HEK293T (cell line): ENCODE results near the gene RARA.

Source experiments
- CTCF ChIA-PET: fragments of 350-600 bp; formaldehyde crosslinking; extraction: SDS; loops from one replicate; lab custom pipeline; 2021; ENCODE audit warnings: antibody characterized with exemption, inconsistent platforms; lab: Yijun Ruan, JAX
- POLR2A ChIA-PET: fragments of 350-600 bp; formaldehyde crosslinking; extraction: SDS; loops from one replicate; lab custom pipeline; 2020; ENCODE audit warnings: antibody characterized with exemption, inconsistent platforms; lab: Yijun Ruan, JAX
- DNase-seq: peaks from one replicate; pipeline ENCODE4 v3.0.0; 2012; ENCODE audit warnings: mixed read lengths; ENCODE audit errors: extremely low spot score
- ARNT ChIP-seq: fragments of 450-650 bp; IDR thresholded peaks from 2 replicates; pipeline ENCODE4 v1.6.1; 2017; ENCODE audit warnings: mild to moderate bottlenecking
- BHLHE40 ChIP-seq: fragments of 450-650 bp; IDR thresholded peaks from 2 replicates; pipeline ENCODE4 v1.6.1; 2016; ENCODE audit warnings: mild to moderate bottlenecking, moderate library complexity, borderline replicate concordance
- CTBP1 ChIP-seq: fragments of 450-650 bp; IDR thresholded peaks from 2 replicates; pipeline ENCODE4 v1.6.1; 2016; ENCODE audit warnings: borderline replicate concordance
- ELF4 ChIP-seq: fragments of 450-650 bp; IDR thresholded peaks from 2 replicates; pipeline ENCODE4 v1.6.1; 2017; ENCODE audit warnings: antibody characterized with exemption
- FOXA1 ChIP-seq: fragments of 450-650 bp; IDR thresholded peaks from 2 replicates; pipeline ENCODE4 v1.6.1; 2016; ENCODE audit warnings: mild to moderate bottlenecking
- FOXK2 ChIP-seq: fragments of 450-650 bp; IDR thresholded peaks from 2 replicates; pipeline ENCODE4 v1.6.1; 2016; ENCODE audit warnings: mild to moderate bottlenecking
- FOXM1 ChIP-seq: fragments of 450-650 bp; IDR thresholded peaks from 2 replicates; pipeline ENCODE4 v1.6.1; 2017; ENCODE audit warnings: mild to moderate bottlenecking, borderline replicate concordance
- HDGF ChIP-seq: fragments of 450-650 bp; IDR thresholded peaks from 2 replicates; pipeline ENCODE4 v1.6.1; 2017; ENCODE audit warnings: antibody characterized with exemption, borderline replicate concordance
- L3MBTL2 ChIP-seq: fragments of 450-650 bp; conservative IDR thresholded peaks from 2 replicates; pipeline ENCODE4 v1.6.1; 2016; ENCODE audit warnings: mild to moderate bottlenecking
- LEF1 ChIP-seq: fragments of 450-650 bp; IDR thresholded peaks from 2 replicates; pipeline ENCODE4 v1.6.1; 2017; ENCODE audit warnings: mild to moderate bottlenecking, borderline replicate concordance
- NFRKB ChIP-seq: fragments of 450-650 bp; IDR thresholded peaks from 2 replicates; pipeline ENCODE4 v1.6.1; 2016; ENCODE audit warnings: mild to moderate bottlenecking, moderate library complexity
- SP1 ChIP-seq: fragments of 450-650 bp; IDR thresholded peaks from 2 replicates; pipeline ENCODE4 v1.6.1; 2017
- SUZ12 ChIP-seq: fragments of 450-650 bp; IDR thresholded peaks from 2 replicates; pipeline ENCODE4 v1.6.1; 2016; ENCODE audit warnings: mild to moderate bottlenecking
- TARDBP ChIP-seq: fragments of 450-650 bp; IDR thresholded peaks from 2 replicates; pipeline ENCODE4 v1.6.1; 2016
- ZNF384 ChIP-seq: fragments of 450-650 bp; IDR thresholded peaks from 2 replicates; pipeline ENCODE4 v1.6.1; 2016
- TF ChIP-seq, protein P1 (sequence below): fragments of 450-650 bp; IDR thresholded peaks from 2 replicates; pipeline ENCODE4 v1.6.1; 2016

RARA gene

DNA sequence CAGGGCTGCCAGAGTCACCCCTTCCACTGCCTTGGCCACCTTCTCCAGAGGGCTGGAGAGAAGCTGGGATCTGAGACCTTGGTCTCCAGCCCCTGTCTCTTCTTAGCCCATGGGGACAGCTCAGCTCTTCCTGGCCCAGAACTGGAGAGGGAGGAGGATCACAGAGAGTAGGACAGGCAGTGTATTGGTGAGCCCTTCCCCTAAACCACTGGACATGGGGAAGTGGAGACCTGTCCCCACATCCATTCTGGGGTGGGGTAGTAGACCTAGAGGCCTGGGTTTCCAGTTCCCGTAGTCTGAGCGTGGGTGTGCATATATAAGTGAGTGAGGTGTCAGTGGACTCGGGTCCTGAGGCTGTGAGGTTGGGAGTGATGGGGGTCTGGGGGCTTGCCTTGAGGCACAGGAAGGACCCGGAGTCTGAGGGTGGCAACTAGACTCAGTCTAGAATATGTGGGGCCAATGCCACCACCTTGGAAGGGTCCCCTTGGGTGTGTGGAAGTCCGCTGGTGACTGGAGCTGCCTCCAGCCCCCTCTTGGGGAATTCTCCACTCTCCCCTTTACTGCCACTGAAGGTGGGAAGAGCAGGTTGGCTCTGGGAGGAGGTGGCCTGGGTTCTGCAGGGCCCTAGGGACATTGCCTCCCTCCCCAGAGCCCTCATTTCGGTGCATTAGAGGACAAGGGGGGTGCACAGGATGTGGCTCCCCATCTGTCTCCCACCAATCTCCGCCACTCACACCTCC is 35.6 kb downstream of the RARA start:
- TF ChIP-seq HDGF (no peak), ZNF384 (no peak), FOXA1 (no peak), ELF4 (no peak), BHLHE40 (no peak), TARDBP (no peak), FOXM1 (no peak), LEF1 (no peak), L3MBTL2 (no peak), FOXK2 (no peak), SP1 (no peak), CTBP1 (no peak), NFRKB (no peak), ARNT (no peak), SUZ12 (no peak)
- TF ChIP-seq, protein P1, sequence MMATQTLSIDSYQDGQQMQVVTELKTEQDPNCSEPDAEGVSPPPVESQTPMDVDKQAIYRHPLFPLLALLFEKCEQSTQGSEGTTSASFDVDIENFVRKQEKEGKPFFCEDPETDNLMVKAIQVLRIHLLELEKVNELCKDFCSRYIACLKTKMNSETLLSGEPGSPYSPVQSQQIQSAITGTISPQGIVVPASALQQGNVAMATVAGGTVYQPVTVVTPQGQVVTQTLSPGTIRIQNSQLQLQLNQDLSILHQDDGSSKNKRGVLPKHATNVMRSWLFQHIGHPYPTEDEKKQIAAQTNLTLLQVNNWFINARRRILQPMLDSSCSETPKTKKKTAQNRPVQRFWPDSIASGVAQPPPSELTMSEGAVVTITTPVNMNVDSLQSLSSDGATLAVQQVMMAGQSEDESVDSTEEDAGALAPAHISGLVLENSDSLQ = no peak
- ChIA-PET CTCF (interaction anchor here (0.9 to 3.0 kb wide), 3 partner anchors 10 to 42 kb away, joined by 3 to 17 read pairs (median 4); no protein-coding TSS in a partner anchor), POLR2A (interaction anchor here (0.5 to 1.8 kb wide), 6 partner anchors 27 to 204 kb away, joined by 3 to 10 read pairs (median 4); partner anchors contain the start of gene CASC3)
- no peak for DNase-seq

DNA sequence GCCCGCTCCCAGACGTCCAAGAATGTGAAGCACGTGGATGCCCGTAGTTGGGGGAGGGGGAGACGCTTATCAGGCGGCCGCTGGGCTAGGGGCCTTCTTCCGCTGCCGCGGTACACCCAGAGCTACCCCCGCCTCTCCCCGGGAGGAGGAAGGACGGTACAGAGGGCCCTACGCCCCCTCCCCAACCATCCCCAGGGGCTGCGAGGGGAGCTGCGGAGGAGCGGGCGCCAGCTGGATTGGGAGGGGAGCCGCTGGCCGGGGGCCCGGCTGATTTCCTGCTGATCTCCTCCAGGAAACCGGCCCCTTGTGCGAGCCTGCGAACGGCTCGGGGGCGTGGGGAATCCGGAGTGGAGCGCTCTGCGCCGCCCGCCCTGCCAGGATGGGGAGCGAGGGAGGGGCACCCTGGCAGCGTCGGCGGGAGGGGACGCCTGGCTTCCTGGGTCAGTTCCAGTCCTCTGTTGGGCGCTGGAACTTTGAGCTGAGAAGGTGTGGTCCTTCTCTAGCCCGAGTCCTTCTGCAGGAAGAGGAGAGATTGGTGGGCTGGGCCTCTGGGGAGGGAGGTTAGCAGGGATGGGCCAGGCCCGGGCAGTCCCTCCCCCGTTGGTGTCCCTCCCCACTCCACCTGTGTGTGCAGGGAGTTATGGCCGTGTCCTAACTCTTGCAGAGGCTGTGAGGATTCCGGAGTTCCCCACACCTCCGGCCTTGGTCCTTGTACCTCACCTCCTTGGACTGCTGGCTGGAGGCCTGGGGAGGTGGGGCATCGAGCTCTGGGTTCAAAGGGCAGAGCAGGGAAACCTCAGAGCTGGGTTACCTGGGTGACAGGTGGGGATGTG is 36.4 kb downstream of the RARA start:
- DNase-seq = no peak
- ChIA-PET CTCF (interaction anchor here (0.6 to 3.0 kb wide), 4 partner anchors 9 to 88 kb away, joined by 3 to 17 read pairs (median 4); no protein-coding TSS in a partner anchor), POLR2A (interaction anchor here (0.7 to 1.8 kb wide), 7 partner anchors 10 to 57 kb away, joined by 3 to 10 read pairs (median 4); no protein-coding TSS in a partner anchor)
- TF ChIP-seq FOXM1 (no peak), CTBP1 (no peak), ZNF384 (no peak), ARNT (no peak), FOXA1 (no peak), ELF4 (no peak), L3MBTL2 (no peak), LEF1 (no peak), FOXK2 (no peak), SUZ12 (no peak), BHLHE40 (no peak), TARDBP (no peak), HDGF (no peak), NFRKB (no peak), SP1 (no peak)
- TF ChIP-seq, protein P1 = no peak

- ChIA-PET CTCF (interaction anchor here (0.6 to 3.0 kb wide), 4 partner anchors 9 to 89 kb away, joined by 3 to 17 read pairs (median 4); no protein-coding TSS in a partner anchor), POLR2A (interaction anchor here (1.1 to 1.8 kb wide), 6 partner anchors 9 to 58 kb away, joined by 4 to 10 read pairs (median 4); no protein-coding TSS in a partner anchor)
- TF ChIP-seq ELF4 (no peak), NFRKB (no peak), CTBP1 (no peak), LEF1 (no peak), HDGF (no peak), L3MBTL2 (no peak), FOXM1 (no peak), ARNT (no peak), FOXK2 (no peak), FOXA1 (no peak), TARDBP (no peak), ZNF384 (no peak), SUZ12 (no peak), SP1 (no peak), BHLHE40 (no peak)
- TF ChIP-seq, protein P1 = no peak
- no peak for DNase-seq
These were observed 37.2 kb downstream of the RARA start for GRCh38 chr17:40345994-40346764.

DNA sequence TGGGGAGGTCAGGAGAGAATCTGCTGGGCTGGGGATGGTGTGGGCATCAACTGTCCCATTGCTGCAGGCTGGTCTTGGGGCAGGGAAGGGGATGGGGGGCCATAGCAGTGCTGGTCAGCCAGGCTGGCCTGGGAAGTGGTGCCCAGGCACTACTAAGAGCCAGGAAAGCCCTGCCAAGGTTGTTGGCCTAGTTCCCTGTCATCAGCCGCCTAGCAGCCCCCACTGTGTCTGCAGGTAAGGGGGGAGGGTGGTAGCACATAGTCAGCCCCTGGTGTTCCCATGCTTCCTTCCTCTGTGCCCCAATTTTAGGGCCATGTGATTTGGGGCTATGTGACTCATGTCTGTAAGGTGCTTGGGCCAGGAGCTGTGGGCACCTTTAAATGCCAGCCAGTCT is 37.8 kb downstream of the RARA start:
- TF ChIP-seq LEF1 (no peak), L3MBTL2 (no peak), TARDBP (no peak), SP1 (no peak), SUZ12 (no peak), NFRKB (no peak), FOXK2 (no peak), FOXA1 (no peak), ZNF384 (no peak), FOXM1 (no peak)
- no peak for DNase-seq
- POLR2A ChIA-PET = interaction anchor here (1.3 kb wide), 1 partner anchor 30 kb away, joined by 4 read pairs; no protein-coding TSS in a partner anchor
- CTCF ChIA-PET = no interaction called here
